Cardiac fibroblast (primary cell): ENCODE results near the gene MYT1.

Experiments
- DNase-seq, 2 donors: peaks; one replicate each; pipeline versions ENCODE4 v3.0.0 to v3.0.0-alpha.2; 2010; ENCODE audit warnings: low read depth in 2 of 2
- H3K4me3 ChIP-seq, 2 donors: replicated peaks in 1 of 2; 1 replicate in 1 of 2; 2 replicates in 1 of 2; pipeline ENCODE4 v1.5.1; 2011; ENCODE audit warnings: low read depth in 2 of 2, low read length in 2 of 2, mild to moderate bottlenecking in 2 of 2, moderate library complexity in 1 of 2
- CTCF ChIP-seq: IDR thresholded peaks from one replicate; pipeline ENCODE4 v1.5.1; 2011; ENCODE audit warnings: low read depth, mild to moderate bottlenecking, low read length, inconsistent platforms

MYT1 gene

GRCh38 chr20:64188091-64188490 is 23.8 kb downstream of the MYT1 start:
- TF ChIP-seq CTCF = no peak
- DNase-seq = no peak
- no peak overlapping the region for H3K4me3 ChIP-seq

- DNase-seq = peak; percentile 68 to 91
- H3K4me3 ChIP-seq = no peak overlapping the region
- TF ChIP-seq CTCF = no peak
These were observed 24.7 kb downstream of the MYT1 start for GRCh38 chr20:64188682-64189529.

GRCh38 chr20:64189530-64189966 is 25.3 kb downstream of the MYT1 start:
- no peak for DNase-seq
- no peak for TF ChIP-seq CTCF
- no peak overlapping the region for H3K4me3 ChIP-seq

- no peak for DNase-seq
- no peak for TF ChIP-seq CTCF
- H3K4me3 ChIP-seq = no peak overlapping the region
These were observed 25.7 kb downstream of the MYT1 start for GRCh38 chr20:64189986-64190385.

- H3K4me3 ChIP-seq = no peak overlapping the region
- no peak for DNase-seq
- TF ChIP-seq CTCF = no peak
These were observed 26.8 kb downstream of the MYT1 start for GRCh38 chr20:64191002-64191401.

- no peak for TF ChIP-seq CTCF
- H3K4me3 ChIP-seq = no peak overlapping the region
- DNase-seq = no peak
These were observed 28.2 kb downstream of the MYT1 start for GRCh38 chr20:64192406-64192805.

GRCh38 chr20:64193058-64193457 is 28.8 kb downstream of the MYT1 start:
- DNase-seq = no peak
- TF ChIP-seq CTCF = no peak
- no peak overlapping the region for H3K4me3 ChIP-seq
